ENCODE measurements around the gene SLC28A1. TPM values are rescaled to one million over a fixed set of nuclear protein-coding genes. Genes with fewer than 3 reads are reported as not detected.

SLC28A1 gene
- total RNA-seq, 1 donor from 2014 or later: not detected

- intact Hi-C loops (cut with DNase I): loop anchor here (10.0 kb wide), 1 partner anchor 52 kb away; no protein-coding TSS in a partner anchor
- DNase-seq (no peak), ATAC-seq (no peak)
- Histone ChIP-seq H3K9me3 (no peaks in the 10 kb centered on the region), H3K27ac (no peak overlapping the region), H3K36me3 (no peaks in the 10 kb centered on the region), H3K4me1 (no peaks in the 10 kb centered on the region), H3K4me3 (no peak overlapping the region), H3K27me3 (no peaks in the 10 kb centered on the region)
- TF ChIP-seq CTCF (IDR thresholded peaks at IDR 0.05): no peak
These were observed 22.1 kb upstream of the SLC28A1 start for GRCh38 chr15:84862214-84862975.

DNA sequence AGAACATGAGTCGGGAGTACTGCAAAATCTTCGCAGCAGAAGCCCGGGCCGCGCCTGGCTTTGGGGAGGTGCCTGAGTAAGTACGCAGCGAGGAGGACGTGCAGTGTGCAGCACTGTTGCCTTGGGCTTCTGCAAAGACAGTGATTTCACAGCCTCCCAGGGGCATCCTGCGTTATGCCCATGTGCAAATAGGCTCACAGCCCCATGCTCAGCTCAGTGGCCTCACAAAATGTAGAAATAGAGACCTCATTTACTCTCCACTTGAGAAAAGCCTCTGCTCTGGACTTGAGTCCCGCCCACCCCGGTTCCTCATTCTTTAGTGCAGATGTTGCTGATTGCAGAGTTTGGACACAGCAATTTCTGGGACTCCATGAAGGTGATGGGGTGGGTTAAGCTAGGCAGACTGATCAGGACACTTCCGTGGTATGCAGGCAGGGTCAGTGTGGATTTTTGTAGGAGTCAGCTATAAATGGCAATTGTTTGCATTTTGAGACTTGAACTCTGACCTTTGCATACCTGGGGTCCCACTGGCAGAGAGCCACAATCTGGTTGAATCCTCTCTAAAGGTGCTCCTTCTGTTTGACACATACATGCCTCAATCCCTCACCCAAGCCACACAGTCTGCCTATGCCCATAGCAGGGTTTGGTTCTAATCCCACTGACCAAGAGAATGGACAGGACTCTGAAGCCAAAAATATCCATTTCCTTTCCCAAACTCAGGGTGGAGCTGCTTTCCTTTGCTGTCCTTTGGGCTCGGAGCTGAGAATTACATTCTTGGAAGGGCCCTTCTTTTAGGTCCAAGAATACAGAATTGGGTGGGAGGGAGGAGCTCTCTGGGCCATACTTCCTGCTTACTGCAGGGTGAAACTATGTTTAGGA is 20.7 kb upstream of the SLC28A1 start:
- no peaks in the 10 kb centered on the region for H3K4me1 ChIP-seq
- no peaks in the 10 kb centered on the region for H3K9me3 ChIP-seq
- TF ChIP-seq CTCF (IDR thresholded peaks at IDR 0.05): peak; percentile 7
- H3K27me3 ChIP-seq: no peaks in the 10 kb centered on the region
- no peak overlapping the region for H3K27ac ChIP-seq
- H3K4me3 ChIP-seq: no peak overlapping the region
- no peaks in the 10 kb centered on the region for H3K36me3 ChIP-seq
- intact Hi-C loops (cut with DNase I): loop anchor here (10.0 kb wide), 1 partner anchor 51 kb away; no protein-coding TSS in a partner anchor
- DNase-seq: no peak
- no peak for ATAC-seq

GRCh38 chr15:84864444-84864795 is 20.0 kb upstream of the SLC28A1 start:
- no peak for ATAC-seq
- no peak for TF ChIP-seq CTCF (IDR thresholded peaks at IDR 0.05)

GRCh38 chr15:84865074-84865569 is 19.3 kb upstream of the SLC28A1 start:
- intact Hi-C loops (cut with DNase I): loop anchor here (10.0 kb wide), 1 partner anchor 50 kb away; no protein-coding TSS in a partner anchor
- H3K9me3 ChIP-seq: no peaks in the 10 kb centered on the region
- no peaks in the 10 kb centered on the region for H3K4me1 ChIP-seq
- no peak overlapping the region for H3K27ac ChIP-seq
- TF ChIP-seq CTCF (IDR thresholded peaks at IDR 0.05): no peak
- no peak overlapping the region for H3K4me3 ChIP-seq
- H3K36me3 ChIP-seq: no peaks in the 10 kb centered on the region
- ATAC-seq (no peak), DNase-seq (no peak)
- no peaks in the 10 kb centered on the region for H3K27me3 ChIP-seq

More at GRCh38 chr15:84864444-84864795, 20.0 kb upstream of the SLC28A1 start:
- no peaks in the 10 kb centered on the region for H3K9me3 ChIP-seq
- H3K27ac ChIP-seq: no peak overlapping the region
- H3K36me3 ChIP-seq: no peaks in the 10 kb centered on the region
- no peaks in the 10 kb centered on the region for H3K27me3 ChIP-seq
- H3K4me1 ChIP-seq: no peaks in the 10 kb centered on the region
- intact Hi-C loops (cut with DNase I): loop anchor here (10.0 kb wide), 1 partner anchor 50 kb away; no protein-coding TSS in a partner anchor
- H3K4me3 ChIP-seq: no peak overlapping the region
- DNase-seq: no peak

DNA sequence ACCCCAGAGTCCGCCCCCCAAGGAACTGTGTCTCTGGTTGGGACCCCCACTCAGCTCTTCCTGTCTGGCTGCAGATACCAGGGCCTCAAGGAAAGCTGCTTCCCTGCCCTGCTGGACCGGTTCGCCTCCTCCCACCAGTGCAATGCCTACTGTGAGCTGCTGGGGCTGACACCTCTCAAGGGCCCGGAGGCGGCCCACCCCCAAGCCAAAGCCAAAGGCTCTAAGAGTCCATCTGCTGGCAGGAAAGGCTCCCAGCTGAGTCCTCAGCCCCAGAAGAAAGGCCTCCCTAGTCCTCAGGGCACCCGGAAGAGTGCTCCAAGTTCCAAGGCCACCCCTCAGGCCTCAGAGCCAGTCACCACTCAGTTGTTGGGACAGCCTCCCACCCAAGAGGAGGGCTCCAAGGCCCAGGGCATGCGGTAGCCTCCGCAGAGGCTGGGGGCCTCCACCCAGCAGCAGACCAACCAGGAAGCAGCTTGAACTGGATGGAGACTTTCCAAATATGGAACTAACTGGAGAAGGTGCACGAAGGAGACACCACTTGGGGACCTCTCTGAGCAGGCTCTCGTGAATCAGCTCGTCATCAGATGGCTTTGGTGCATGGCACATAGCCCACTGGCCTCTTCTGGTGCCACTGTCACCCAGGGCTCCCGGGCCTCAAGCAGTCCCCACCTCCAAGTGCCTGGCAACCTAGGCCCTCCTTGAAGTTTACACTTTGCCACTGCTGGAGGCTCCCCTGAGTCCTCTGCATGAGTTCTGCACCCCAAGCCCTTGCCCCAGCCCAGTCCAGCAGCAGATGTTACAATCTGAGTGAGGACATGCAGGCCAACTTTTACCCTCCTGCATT is 16.2 kb upstream of the SLC28A1 start:
- no peak for DNase-seq
- H3K9me3 ChIP-seq: no peaks in the 10 kb centered on the region
- no peak overlapping the region for H3K4me3 ChIP-seq
- ATAC-seq: no peak
- H3K4me1 ChIP-seq: no peaks in the 10 kb centered on the region
- H3K36me3 ChIP-seq: no peaks in the 10 kb centered on the region
- no peaks in the 10 kb centered on the region for H3K27me3 ChIP-seq
- no peak for TF ChIP-seq CTCF (IDR thresholded peaks at IDR 0.05)
- no peak overlapping the region for H3K27ac ChIP-seq
- intact Hi-C loops (cut with DNase I): loop anchor here (10.0 kb wide), 1 partner anchor 47 kb away; no protein-coding TSS in a partner anchor

Measured in upper lobe of right lung (tissue), 1 donor.